GM12892 (cell line): ENCODE results near the gene POT1.

ENCODE experiments used
- POLR2A ChIP-seq: IDR thresholded peaks from 2 replicates; pipeline ENCODE4 v1.6.1; 2011; ENCODE audit warnings: low read depth, low read length, control low read depth
- POLR2AphosphoS5 ChIP-seq: IDR thresholded peaks from 2 replicates; pipeline ENCODE4 v1.6.1; 2011; ENCODE audit warnings: low read depth, low read length, control low read depth
- TAF1 ChIP-seq: IDR thresholded peaks from 2 replicates; pipeline ENCODE4 v1.6.1; 2011; ENCODE audit warnings: low read depth, mild to moderate bottlenecking, control low read depth, low read length, borderline replicate concordance

GRCh38 chr7:124937076-124937475 lies 7.5 kb upstream of the POT1 start:
- TF ChIP-seq POLR2AphosphoS5 (no peak), POLR2A (no peak), TAF1 (no peak)
